Measurements from ENCODE around the gene CRTAC1.

CRTAC1 gene

GRCh38 chr10:98030093-98030821 is at the start of gene CRTAC1:
Gene CRTAC1 (minus strand): TSS chr10:98030621. CDS start chr10:98030472, 149 bp downstream.
- DNase-seq: peak; percentile 86

- no peak for DNase-seq
Measured at GRCh38 chr10:98078774-98079173, 48.4 kb upstream of the CRTAC1 start.

DNA sequence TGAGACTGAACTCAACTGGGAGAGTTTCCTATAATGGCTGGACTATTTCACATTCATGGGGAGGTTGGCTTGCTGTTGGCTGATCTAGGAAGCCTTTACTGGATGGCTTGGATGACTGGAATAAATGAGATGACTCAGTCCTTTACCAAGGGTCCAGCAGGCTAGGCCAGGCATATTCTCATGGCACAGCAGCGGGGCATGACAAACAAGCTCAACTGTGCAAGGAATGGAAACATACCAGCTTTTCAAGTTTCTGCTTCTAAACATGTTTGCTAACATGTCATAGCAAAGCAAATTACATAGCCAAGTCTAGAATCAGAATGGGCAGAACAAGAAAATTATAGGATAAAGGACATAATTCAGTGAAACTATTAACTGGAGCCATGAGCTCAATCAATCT is 46.8 kb upstream of the CRTAC1 start:
- no peak for DNase-seq

- DNase-seq: no peak
Measured at GRCh38 chr10:98076086-98076485, 45.7 kb upstream of the CRTAC1 start.

DNA sequence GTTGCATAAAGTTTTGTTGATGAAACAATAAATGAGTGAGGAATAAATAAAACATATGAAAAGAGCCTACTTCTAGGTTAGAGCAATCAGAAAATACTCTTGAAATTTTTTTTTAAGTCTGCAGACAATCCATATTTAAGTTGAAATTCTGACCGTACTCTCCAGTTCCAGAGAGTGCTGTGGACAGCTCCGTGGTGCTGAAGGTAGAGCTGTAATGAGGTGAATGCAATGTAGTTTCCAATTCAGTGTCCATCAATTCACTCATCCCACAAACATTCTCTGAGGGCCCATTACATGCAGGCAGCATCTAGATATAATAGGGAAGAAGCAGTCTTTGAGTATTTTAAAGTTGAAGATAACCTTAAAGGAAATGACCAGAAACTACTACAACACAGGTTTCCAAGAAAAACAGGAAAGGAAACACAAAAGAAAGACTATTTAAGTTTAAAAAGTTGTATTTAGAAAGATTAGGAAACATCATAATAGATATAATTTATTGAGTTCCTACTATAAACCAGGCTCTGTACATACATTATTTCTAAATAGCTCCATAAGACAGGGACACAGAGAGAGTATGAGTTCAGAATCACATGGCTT is 44.0 kb upstream of the CRTAC1 start:
- no peak for DNase-seq

DNA sequence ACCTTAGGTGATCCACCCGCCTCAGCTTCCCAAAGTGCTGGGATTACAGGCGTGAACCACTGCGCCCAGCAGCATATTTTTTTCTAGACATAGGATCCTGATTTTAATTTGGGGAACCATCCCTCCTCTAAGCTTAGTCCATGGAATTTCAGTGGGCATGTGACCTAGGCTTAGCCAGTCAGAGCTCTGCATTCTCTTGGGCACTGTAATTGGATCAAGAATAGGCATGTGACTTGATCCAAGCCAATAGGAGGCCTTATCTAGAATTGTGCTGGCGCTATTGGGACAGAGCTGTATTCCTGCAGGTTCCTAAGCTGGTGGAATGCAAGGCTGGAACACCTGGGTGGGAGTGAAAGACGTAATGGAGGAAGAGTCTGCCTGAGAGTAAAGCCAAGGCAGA is 36.7 kb upstream of the CRTAC1 start:
- no peak for DNase-seq

- no peak for DNase-seq
Measured at GRCh38 chr10:98063740-98064027, 33.3 kb upstream of the CRTAC1 start.

DNA sequence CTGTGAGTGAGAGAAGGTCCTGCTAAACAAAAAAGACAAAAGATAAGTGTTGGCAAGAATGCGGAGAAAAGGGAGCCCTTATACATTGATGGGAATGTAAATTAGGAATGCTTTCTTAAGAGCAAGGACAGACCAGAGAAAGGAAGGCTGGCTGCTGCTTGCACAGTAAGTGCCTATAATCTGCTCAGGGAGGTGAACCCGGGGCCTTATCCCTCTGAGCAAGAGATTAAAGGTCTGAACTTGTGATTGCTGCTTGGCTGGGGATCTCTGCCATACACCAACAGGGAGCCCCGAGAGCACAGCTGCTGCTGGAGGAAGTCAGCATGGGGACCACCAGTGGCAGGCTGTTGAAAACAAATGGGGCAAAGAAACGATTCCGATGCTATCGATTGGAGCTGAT is 32.0 kb upstream of the CRTAC1 start:
- no peak for DNase-seq

GRCh38 chr10:98060079-98060478 is 29.7 kb upstream of the CRTAC1 start:
- DNase-seq: no peak

DNA sequence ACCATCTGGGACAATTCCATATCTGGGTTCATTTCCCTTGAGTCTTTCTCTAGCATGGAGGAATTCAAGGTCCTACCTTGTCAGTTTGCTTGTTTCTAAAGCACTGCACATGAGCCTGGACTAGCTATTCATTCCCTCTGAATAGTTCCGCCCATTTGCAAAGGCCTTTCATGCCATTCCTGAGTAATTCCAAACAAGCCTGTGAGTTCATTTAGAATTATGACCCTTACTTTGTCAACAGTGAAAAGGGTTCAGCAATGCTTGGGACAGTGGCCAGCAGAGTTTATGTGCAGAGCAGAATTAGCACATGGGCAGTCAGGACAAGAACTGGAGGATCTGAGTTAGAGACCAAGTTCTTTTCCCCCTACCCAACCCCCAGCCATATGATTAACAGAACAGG is 27.9 kb upstream of the CRTAC1 start:
- DNase-seq: no peak

- DNase-seq: no peak
Measured at GRCh38 chr10:98055841-98056516, 25.6 kb upstream of the CRTAC1 start.

DNA sequence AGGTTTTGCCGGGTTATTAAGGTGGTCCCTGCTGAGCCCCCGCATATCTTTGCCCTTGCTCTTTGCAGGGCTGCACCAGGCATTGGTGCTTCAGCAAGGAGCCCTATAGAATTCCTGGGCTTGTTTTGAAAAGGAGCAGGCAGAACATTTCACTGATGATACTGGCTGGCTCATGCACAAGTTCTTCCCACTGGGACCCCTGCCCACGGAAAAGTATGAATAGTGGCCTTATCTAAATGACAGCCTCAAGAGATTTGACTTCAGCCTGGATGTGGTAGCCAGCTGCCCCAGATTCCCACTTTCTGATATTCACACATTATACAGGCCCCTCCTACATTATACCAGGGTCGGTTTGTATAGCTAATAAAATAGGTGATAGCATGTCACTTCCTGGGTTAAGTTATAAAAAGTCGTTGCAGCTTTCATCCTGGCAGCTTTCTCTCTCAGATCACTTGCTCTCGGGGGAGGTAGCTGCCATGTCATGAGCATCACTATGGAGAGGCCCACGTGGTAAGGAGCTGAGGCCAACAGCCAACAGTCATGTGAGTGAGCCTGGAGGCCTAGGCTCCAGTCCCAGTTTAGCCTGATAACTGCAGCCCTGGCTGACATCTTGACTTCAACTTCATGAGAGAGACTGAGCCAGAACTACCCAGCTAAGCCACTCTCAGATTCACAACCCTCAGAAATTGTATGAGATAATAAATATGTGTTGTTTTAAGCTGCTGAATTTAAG is 16.8 kb upstream of the CRTAC1 start:
- no peak for DNase-seq

DNA sequence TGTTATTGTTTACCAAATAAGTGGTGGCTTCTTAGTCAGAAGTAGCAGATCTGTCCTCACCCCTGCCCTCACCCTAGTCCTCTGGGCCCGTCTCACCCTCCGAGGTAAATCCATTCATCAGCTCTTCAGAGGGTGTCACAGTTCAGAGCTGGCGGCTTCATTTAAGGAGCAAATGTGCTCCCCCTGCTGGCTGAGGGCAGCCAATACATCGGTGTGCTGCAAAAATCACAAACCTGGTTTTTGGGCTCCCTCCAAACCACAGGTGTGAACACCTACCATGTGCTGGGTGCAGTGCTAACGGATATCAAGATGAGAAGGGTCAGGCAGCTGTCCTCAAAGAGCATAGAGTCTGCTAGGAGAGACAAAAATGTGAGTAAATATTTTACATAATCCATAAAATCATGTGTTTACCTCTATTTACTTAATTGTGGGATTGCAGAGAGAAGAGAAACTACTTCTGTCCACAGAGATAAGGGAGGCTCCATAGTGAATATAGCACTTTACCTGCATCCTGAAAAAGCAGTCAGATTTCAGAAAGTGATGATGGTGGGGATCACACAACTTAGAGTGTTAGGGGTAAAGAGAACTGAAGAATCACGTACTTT is 15.5 kb upstream of the CRTAC1 start:
- peak; percentile 81 for DNase-seq

GRCh38 chr10:98041352-98042043 is 11.1 kb upstream of the CRTAC1 start:
- DNase-seq: peak; percentile 31

- no peak for DNase-seq
Measured at GRCh38 chr10:98039690-98040381, 9.4 kb upstream of the CRTAC1 start.

GRCh38 chr10:98038288-98038687 is 7.9 kb upstream of the CRTAC1 start:
- no peak for DNase-seq

GRCh38 chr10:98035599-98035998 is 5.2 kb upstream of the CRTAC1 start:
- no peak for DNase-seq

GRCh38 chr10:98033515-98033914 is 3.1 kb upstream of the CRTAC1 start:
- DNase-seq: no peak

DNA sequence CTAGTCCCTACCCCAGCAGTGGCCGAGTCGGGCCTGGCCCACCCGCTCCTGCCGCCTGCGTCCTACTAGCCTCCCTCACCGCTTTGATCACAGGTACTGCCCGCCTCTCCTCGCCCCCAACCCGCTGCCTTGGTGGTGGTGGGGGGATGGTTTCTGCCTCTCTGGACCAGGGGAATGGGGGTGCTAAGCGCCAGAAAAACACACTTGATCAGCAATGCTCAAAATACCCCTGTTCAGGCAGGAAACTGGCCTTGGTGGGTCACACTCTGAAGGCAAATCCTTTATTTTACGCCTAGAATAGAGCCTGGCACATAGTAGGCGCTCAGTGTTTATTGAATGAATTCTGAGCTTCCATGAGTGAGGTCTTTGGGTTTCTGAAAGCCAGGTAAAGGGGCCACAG is 1.0 kb upstream of the CRTAC1 start:
- DNase-seq: no peak

DNA sequence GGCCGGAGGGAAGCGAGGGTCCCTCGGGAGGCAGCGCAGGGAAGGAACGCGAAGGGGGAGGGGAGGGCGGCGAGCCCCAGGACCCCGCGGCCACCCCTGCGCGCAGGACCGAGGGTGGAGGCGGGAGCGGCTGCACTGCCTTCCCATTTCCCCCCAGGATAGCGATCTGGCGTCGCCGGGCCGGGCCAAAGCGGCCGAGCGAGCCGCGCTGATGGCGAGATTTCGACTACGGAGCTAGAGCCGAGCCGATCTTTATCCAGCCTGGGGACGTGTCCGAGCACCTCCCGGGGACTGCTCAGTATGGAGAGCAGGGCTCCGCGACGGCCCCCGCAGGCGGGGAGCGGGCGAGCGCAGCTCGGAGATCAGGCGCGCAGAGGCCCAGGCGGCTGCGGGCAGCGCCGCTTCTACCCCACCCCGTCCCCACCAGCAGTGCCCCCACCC is 590 bp upstream of the CRTAC1 start:
- no peak for DNase-seq

GRCh38 chr10:98029149-98030092 is 1.0 kb downstream of the CRTAC1 start:
- DNase-seq: peak; percentile 10

Measured in NCI-H1436 (cell line).